Stimulated activated CD8-positive, alpha-beta memory T cell treated with anti-CD3 and anti-CD28 coated beads, Interleukin-4, amount 100 ng/mL, for 24 hours (primary cell): ENCODE data around the gene TSPAN2.
"Not testable (repeated sequence)": the region's sequence is repeated elsewhere in the genome, so short reads cannot be mapped to it uniquely, and the experiment has no call there.

Source experiments
- DNase-seq: peaks from one replicate; pipeline ENCODE4 v3.0.0-alpha.2; 2020; ENCODE audit warnings: low read depth

TSPAN2 gene

DNA sequence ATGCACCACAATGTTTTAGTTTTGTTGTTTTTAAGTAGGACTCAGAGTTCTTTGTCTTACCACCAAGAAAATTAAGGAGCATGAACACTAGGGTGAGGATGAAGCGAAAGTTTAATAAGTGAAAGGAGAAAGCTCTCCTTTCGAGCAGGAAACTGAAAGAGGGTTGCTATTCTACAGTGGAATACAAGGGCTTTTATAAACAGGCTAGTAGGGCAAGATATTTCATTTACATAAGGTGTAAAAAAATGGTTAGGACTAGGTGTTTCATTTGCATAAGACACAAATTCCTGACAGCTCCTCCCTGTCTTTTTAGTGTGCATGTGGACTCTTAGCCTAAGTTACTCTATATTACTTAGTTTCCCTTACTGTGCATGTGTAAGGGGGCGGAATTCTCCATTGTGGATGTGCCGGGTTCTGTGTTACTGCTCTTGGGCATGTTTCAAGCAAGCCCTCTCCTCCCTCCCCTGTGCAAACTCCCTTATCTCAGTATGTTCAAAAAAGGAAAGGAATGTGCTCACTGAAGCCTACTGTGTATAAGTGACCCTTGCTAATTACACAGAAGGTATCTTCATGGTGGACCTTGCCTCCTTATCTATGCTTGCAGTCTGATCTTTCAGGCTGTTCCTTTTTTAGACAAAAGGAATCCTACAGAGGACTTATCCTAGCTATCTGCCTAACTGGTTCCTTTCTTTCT lies 52.3 kb downstream of the TSPAN2 start:
- DNase-seq: no peak

DNA sequence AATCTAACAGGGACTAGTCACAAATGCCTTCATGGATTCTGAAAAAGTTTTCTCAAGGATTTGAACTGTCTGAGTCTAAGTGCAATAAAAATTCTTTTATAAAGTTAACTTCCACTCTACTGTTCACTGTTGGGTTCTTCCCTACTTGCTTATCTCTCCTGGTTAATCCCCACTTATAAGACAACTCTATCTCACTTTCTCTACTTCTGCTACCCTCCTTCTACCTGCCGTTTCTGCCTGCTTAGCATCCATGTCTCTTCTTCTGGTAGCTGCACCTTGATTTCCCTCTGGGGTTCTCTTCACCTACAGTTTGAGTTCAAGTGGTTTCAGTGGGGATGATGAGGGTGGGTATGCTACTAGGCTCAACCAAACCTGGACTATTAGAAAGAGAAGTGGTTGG lies 53.7 kb downstream of the TSPAN2 start:
- DNase-seq: no peak

DNA sequence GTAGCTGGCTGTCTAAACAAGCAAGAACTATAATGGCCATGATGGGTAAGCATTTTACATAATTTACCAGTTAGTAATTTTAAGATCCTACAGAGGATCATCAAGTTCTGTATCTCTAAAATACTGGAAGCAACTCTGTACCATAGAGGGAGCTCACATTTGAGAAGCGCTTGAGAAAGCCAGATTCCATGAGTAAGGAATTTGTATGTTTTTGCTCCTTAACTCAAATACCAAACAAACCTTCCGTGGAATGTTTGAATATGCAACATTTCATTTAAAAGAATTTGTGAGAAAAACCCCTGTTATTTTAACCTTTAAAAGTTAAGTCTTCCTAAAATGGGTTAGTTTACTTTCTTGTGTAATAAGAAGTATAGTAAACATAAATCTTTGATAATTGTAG lies 57.7 kb downstream of the TSPAN2 start:
- no peak for DNase-seq

DNA sequence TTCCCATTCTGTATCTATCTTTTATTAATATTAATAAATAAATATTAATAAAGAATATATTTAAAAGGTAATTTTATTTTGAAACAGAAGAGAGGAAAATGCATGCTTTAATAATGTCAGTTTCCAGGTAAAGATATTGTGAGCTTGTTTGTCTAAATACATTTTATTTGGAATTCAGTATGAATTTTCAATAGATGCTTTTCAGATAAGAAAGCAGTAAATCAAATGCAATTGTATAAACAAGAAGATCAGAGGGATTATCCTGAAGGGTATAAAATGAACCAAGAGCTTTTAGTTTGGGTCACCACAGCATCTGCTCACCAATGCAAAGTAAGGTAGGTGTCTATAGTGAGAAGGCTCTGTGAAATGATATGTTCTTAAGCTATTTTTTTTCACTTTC lies 59.8 kb downstream of the TSPAN2 start, which contains the start of gene TSHB:
TSHB (plus strand) TSS at position 301 of the 400 bp plus-strand sequence. CDS start 3,537 bp downstream, outside the sequence.
- DNase-seq: no peak

DNA sequence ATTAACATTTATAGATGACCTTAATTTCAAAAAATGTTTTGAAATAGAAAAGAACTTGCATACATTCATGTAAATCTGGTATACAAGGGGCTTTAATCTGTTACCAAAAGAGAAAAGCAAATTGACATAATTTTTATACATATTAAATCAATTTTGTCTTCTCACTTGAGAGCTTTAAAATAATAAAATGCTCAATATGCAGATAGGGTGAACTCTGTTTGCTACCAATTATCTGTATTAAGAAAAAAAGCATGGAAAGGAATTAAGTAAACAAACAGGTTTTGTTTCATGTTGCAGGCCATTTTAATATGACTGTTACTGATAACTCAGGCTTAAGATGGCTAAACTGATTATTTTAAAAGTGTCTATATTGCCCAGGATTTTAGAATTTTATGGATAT lies 65.7 kb downstream of the TSPAN2 start:
- DNase-seq: no peak

DNA sequence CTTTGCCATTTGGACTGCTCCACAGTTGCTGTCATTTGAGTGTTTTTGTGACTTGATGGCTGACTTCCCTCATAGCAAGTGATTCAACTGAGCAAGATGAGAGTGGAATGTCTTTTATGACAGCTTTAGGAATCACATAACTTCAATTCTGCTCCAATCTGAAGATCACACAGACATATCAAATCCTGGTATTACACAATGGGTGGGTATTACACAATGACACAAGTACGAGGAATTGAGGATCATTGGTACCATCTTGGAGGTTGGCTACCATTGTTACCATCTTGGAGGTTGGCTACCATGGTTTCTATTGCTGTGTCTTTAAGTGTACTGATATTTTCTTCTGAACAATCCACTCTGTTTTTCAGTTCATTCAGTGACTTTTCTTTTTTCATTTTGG lies 68.2 kb downstream of the TSPAN2 start:
- DNase-seq: no peak

DNA sequence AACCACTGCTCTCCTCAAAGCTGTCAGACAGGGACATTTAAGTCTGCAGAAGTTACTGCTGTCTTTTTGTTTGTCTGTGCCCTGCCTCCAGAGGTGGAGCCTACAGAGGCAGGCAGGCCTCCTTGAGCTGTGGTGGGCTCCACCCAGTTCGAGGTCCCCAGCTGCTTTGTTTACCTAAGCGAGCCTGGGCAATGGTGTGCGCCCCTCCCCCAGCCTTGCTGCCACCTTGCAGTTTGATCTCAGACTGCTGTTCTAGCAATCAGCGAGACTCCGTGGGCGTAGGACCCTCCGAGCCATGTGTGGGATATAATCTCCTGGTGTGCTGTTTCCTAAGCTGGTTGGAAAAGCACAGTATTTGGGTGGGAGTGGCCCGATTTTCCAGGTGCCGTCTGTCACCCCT lies 69.8 kb downstream of the TSPAN2 start:
- not testable (repeated sequence) for DNase-seq

DNA sequence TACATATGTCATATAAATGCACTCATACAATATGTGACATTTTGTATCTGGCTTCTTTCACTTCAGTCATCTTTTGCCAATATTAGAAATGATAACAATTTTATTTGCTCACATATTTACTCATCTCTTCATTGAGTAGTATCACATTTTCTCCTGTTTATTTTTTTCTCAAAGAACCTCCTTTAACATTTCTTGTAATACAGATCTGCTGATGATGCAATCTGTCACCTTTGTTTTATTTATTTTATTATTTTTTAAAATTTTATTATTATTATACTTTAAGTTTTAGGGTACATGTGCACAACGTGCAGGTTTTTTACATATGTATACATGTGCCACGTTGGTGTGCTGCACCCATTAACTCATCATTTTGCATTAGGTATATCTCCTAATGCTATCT lies 75.5 kb downstream of the TSPAN2 start:
- DNase-seq: no peak

DNA sequence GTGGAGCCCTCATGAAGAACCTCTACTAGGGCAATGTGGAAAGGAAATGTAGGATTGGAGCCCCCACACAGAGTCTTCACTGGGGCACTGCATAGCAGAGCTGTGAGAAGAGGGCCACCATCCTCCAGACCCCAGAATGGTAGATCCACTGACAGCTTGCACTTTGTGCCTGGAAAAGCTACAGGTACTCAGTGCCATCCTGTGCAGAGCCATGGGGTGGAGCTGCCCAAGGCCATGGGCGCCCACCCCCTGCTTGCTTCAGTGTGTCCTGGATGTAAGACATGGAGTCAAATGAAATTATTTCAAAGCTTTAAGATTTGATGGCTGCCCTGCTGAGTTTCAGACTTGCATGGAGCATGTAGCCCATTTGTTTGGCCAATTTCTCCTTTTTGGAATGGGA lies 76.9 kb downstream of the TSPAN2 start:
- no peak for DNase-seq

DNA sequence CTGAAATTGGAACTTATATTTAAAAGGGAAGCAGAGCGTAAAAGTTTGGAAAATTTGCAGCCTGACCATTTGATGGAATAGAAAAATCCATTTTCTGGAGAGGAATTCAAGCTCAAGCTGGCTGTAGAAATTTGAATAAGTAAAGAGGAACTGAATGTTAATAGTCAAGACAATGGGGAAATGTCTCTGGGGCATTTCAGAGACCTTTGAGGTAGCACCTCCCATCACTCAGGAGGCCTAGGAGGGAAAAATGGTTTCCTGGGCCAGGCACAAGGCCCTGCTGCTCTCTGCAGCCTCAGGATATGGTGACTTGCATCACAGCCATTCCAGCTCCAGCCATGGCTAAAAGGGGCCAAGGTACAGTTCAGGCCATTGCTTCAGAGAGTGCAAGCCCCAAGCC lies 77.3 kb downstream of the TSPAN2 start:
- no peak for DNase-seq

DNA sequence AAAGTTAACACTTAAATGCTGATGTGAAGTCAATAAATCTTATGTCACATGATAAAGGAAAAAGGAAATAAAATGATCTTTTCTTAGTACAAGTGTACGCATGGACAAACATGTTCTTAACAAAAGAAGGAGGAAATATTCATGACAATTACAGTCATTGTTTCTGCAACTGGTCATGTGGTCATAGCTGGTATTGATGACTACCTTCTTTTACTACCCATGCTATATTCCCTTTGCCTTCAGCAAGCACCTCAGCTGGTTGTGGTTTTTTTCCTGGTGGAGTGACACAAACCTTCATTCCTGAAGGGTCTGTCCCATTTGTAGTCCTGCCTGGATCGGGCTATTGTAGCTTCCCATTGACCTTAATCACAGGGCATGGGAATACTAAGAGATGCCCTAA lies 83.1 kb downstream of the TSPAN2 start:
- no peak for DNase-seq
